GM18499 (cell line): ENCODE measurements around the gene ARL1.
"Not testable (repeated sequence)": the region's sequence is repeated elsewhere in the genome, so short reads cannot be mapped to it uniquely, and the experiment has no call there.

Source experiments
- ATAC-seq: cut with Tn5 transposase; IDR thresholded peaks from one replicate; pipeline ENCODE4 v1.9.1; 2021; ENCODE audit warnings: moderate number of reproducible peaks; ENCODE audit not compliant: insufficient read depth, unreplicated experiment

ARL1 gene

DNA sequence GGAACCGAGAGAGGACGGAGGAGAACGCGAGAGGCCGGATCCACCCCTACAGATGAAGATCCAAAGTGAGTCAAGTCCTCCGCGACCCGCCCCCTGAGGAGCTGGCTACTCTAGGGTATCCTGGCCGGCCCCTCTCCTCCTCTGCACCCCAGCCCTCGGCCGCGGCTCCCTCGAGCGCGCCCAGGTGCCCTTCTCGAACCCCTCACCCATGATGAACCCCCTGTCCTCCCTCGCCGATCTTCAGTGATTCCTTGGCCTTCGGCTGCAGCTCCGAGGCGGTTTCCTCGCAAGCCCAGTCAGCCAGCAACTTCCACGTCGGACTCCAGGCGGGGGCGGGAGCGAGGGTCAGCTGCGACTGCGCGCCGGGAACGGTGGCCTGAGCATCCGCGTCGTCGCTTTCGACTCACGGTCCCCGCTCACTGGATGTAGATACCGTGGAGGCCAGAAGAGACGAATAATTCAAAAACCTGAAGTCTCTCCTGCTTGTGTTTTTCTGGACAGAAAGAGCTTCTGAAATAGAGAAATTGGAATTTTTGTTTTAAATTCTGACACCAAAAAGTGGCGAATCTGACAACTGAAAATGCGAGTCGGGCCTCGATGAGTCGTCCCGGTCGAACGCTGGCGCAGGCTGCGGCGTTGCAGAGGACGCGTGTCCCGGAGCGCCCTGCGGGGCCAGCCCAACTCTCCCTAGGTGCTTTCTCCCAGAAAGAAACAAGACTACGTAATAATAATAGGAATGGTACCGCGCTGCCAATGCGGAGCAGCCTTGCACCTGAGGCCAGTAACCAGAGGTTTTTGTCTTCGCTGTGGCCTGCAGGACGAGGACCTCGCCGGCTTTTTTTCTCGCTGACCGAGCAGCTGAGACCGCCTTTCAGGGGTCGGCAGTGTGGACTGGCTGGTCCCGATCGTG is at the start of gene ARL1:
TSS of gene ARL1 (minus strand) at position 337 of the 910 bp plus-strand sequence. CDS start at position 210, 127 bp downstream.
- peak; percentile 49 for ATAC-seq

DNA sequence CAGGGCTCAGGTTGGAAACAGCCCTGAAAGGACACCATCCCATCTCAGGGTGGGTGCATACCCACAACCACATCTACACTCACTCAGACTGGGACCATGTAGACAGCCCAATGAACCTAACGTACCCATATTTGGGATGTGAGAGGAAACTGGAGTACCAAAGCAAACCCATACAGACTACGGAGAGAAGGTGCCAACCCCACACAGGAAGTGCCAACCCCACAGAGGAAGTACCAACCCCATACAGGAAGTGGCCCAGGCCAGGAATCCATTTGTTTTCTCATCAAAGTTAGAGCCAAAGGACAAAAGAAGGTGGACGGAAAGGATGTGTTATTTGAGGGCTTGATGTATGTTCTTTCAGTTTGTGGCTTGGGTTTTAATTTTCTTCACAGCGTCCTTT is 48.1 kb upstream of the ARL1 start:
- ATAC-seq: no peak

DNA sequence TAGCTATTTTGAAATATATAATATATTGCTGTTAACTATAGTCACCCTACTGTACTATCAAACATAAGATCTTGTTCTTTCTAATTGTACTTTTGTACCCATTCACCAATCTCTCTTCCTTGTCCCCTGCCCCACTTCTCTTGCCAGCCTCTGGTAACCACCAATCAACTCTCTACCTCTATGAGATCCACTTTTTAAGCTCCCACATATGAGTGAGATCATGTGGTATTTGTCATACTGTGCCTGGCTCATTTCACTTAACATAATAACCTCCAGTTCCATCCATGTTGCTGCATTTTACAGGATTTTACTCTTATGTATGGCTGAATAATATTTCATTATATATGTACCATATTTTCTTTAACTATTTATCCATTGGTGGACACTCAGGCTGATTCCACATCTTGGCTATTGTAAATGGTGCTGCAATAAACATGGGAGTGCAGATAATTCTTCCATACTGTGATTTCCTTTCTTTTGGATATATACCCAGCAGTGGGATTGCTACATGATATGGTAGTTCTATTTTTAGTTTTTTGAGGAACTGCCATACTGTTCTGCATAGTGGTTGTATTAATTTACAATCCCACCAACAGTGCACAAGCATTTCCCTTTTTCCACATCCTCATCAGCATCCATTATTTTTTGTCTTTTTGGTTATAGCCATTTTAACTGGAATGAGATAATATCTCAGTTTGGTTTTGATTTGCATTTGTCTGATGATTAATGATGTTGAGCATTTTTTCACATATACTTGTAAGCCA is 34.1 kb upstream of the ARL1 start:
- ATAC-seq: no peak

DNA sequence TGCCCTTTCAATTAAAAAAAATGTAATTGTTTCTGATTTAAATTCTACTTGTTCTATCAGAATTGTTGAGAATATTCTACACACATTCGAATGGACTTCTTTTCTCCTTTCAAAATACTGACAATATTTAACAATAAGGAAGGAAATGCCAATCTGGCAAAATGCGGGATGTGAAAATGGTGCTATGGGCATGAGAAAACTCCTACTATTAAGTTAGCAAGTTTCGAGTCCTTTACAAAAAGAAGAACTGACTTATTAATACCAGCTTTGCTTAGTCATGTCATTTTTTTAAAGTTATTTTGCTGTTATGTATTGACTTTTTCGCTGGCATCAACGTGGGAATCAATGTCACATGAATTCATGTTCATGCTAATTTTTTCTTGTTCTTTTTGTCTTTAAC is 31.7 kb upstream of the ARL1 start:
- no peak for ATAC-seq

DNA sequence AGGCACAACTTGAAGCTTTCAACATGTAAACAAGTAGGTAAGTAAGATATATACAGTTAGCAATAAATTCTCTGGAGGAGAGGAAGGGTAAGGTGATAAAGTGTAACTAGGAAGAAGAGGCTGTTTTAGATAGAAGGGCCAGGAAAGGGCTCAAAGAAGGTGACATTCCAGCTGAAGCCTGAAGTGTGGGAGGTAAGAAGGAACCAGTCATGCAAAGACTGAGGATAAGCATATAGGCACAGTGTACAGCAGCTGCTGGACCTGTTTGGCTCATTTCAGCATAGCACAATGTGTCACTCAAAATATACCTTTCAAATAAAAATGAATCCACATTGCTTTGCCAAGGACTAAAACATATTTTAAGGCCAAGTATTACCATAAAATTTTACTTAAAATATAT is 28.6 kb upstream of the ARL1 start:
- ATAC-seq: no peak

DNA sequence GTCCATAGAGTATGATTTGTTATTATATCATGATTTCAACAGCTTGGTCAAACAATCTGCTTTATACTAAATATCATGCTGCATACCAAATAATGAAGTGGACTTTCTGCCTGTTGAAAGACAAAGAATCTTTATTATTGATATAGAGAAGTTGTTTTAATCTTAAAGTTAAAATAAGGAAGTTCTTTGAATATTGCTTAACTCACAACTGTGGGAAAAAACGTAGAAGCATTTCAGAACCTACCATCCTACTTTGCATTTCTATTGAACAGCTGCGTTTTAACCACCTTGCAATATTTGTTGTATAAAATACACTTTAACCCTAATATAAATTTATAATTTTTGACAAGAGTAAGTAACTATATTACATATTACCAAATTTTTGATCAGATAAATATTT is 22.9 kb upstream of the ARL1 start:
- no peak for ATAC-seq

DNA sequence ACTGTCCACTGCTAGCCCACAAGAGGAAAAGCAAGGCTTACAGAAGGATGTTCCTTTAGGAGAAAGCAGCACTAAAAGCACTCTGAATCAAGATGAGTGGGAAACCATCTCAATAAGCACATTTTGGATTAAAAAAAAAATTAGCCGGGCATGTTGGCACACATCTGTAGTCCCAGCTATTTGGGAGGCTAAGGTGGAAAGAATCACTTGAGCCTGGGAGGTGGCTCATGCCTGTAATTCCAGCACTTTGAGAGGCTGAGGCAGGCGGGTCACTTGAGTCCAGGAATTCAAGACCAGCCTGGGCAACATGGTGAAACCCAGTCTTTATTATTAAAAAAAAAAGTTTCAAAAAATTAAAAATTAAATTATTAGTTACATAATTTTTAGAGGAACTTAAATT is 17.0 kb upstream of the ARL1 start:
- no peak for ATAC-seq

DNA sequence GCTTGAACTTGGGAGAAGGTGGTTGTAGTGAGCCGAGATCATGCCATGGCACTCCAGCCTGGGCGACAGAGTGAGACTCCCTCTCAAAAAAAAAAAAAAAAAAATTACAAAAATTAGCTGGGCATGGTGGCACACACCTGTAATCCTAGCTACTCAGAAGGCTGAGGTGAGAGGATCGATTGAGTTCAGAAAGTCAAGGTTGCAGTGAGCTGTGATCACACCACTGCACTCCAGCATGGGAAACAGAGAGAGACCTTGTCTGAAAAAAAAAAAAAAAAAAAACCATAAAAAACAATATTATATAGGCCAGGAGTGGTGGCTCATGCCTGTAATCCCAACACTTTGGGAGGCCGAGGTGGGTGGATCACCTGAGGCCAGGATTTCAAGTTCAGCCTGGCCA is 14.5 kb upstream of the ARL1 start:
- not testable (repeated sequence) for ATAC-seq

DNA sequence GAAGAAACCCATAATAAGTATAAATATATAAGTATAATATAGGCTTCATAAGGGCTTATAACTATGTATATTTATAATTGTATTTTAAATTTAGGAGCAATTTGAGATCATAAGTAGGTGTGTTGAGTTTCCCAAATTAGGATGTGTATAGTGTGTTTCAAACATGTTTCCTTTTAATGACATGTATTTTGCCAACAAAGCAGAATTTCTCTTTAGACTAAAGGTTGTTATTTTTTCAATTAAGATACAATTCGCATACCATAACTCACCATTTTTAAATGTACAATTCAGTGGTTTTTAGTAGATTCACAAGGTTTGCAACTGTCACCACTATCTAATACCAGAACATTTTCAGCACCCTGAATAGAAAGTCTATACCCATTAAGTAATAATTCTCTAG is 7.7 kb upstream of the ARL1 start:
- ATAC-seq: no peak

DNA sequence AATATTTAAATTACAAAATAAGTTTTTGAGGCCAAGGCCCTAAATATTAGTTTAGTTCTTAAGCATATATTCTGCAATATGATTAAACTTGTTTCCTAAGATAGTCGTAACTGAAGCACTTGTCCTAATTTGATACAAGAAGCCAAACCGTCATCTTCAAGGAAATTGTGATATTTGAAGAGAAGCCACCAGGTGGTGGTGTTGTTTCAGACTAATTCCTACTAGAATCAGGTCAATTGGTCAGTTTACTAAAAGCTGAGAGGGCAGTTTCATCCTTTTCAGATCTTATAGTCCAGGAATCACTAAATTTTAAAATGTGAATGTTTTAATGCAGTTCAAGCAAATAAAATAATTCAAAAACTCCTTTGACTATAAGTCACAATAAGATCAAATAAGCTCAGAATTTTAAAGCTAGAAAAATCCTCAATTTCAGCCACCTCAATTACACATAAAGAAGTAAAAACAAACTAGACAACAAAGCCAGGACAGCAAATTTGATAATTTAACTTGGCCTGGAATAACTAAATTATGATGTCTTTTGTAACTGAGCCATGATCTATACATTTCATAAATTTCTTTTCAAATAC is 7.1 kb upstream of the ARL1 start:
- ATAC-seq: no peak

DNA sequence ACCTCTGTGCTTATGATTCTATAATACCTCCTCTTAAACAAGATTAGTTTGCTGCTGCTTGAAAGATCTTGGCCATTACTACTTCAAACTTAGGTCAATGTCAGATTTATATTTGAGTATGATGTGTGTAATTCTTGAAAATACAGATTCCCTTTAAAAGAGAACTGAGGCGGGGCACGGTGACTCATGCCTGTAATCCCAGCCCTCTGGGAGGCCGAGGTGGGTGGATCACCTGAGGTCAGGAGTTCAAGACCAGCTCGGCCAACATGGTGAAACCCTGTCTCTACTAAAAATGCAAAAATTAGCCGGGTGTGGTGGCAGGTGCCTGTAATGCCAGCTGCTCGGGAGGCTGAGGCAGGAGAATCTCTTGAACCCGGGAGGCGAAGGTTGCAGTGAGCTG is 2.6 kb upstream of the ARL1 start:
- ATAC-seq: not testable (repeated sequence)

DNA sequence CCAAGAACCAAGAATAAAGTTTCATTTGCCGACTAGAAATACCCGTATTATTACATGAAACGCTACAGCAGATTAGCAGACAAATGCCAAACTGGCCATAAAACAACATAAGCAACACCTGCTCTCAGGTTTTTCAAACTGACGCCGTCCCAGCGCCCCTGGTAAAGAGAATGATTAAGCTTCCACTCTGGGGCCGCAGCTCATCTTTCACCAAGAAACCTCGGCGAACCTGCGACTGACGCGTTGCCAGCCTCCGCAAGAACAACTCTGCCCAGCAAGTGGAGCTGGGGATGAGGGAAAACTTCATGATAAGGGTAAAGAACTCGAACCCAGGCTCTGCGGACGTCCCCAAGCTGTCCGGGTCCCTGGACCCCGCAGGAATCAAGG is 530 bp downstream of the ARL1 start:
- ATAC-seq: no peak

DNA sequence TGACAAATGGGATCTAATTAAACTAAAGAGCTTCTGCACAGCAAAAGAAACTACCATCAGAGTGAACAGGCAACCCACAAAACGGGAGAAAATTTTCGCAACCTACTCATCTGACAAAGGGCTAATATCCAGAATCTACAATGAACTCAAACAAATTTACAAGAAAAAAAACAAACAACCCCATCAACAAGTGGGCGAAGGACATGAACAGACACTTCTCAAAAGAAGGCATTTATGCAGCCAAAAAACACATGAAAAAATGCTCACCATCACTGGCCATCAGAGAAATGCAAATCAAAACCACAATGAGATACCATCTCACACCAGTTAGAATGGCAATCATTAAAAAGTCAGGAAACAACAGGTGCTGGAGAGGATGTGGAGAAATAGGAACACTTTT is 16.4 kb downstream of the ARL1 start:
- ATAC-seq: not testable (repeated sequence)

DNA sequence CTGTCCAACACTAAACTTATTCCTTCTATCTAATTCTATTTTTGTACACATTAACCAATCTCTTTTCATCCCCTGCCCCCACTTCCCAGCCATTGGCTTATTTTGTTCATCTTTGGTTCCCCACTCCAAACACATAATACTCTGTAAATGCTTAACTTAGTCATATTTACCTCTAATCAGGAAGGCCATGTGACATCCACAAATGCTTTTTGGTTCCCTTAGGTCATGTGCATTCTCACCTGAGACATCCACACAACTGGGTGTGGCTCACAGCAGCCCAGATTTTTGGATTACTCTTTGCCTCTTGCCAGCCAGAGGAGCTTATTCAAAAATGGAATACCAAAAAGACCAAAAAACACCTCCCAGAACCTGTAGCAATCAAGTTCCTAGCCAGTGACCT is 28.4 kb downstream of the ARL1 start:
- no peak for ATAC-seq

DNA sequence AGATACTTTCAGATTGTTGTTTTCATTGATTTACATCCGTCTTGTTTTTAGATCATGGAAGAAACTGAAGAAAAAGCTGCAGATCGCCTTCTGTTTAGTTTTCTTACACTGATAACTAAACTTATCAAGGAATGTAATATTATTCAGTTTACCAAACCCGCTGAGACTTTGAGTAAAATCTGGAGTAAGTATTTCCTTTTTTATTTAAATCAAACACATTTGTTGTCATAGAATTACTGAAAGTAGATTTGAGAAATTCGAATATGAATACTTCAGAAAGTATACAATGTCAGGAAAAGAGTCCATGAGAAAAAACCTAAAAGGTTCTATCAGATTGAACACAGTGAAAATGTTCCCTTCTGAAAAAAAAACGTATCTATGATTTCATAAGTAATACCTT is 32.0 kb downstream of the ARL1 start:
- ATAC-seq: no peak

DNA sequence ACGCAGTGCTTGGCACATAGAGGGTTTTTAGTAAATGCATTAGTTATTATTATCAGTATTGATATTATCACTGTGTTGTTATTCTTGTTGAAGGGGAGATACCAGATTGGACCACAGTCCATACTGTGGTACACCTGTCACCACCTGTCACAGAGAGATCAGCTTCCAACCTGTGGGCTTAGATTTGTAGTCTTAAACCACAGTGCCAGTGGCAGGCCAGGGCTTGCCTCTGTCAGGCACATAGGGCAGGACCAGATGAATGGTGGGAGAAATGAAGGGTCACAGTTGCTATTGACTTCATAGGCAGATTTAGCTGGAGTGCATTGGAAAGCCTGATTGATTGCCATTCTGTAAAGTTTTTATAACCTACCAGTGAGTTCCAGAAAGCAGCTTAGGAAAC is 35.1 kb downstream of the ARL1 start:
- ATAC-seq: no peak

DNA sequence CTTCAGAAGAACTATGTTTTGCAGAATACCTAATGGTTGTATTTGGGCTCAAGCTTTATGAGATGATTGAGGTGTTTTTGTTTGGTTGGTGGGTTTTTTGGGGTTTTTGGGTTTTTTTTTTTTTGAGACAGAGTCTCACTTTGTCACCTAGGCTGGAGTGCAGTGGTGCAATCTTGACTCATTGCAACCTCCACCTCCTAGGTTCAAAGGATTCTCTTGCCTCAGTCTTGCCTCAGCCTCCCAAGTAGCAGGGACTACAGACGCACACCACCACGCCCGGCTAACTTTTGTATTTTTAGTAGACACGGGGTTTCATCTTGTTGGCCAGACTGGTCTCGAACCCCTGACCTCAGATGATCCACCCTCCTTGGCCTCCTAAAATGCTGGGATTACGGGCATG is 39.6 kb downstream of the ARL1 start:
- no peak for ATAC-seq

DNA sequence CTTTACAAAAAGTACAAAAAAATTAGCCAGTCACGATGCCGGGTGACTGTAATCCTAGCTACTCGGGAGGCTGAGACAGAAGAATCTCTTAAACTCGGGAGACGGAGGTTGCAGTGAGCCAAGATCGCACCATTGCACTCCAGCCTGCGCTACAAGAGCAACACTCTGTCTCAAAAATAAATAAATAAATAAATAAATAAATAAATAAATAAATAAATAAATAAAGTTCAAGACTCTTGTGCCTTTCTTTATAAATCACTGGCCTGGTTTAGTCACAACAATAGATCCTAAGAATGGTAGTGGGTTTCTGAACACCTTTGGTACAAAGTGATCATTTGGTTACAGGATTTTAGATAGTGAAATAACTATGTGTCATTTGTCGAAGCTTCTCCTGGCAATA is 46.1 kb downstream of the ARL1 start:
- no peak for ATAC-seq

DNA sequence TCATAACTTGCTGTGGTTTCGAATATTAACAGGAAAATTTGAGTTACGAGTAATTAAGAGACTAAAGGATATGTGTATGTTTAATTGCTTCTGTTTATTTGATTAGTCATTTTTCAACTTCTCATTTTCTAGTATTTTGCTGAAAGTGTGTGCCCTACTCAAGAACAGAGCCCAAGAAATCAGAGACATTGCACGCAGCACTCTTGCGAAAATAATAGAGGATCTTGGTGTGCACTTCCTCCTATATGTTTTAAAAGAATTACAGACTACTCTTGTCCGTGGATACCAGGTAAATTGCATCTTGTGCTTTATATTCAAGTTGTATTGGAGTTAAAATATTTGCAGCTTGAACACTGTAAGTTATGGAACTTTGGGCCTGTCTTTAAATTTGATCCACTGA is 50.8 kb downstream of the ARL1 start:
- ATAC-seq: no peak

DNA sequence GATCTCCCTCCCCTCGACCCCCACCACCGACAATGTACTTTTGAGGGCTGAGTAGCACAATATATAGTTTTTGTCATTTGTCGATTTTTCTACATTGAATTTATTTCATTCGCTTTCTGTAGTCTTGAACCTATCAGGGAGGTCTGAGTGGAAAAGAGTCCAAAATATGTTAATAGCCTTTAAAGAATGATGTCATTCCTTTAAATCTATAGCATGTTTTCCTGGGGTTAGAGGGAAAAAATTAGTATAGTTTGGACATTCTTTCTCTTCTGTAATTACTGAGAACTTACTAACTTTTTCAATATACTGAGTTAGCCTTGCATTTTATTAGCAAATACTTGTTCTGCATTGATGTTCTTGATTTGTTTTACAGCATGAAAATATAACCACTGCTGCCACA is 55.9 kb downstream of the ARL1 start:
- ATAC-seq: no peak

DNA sequence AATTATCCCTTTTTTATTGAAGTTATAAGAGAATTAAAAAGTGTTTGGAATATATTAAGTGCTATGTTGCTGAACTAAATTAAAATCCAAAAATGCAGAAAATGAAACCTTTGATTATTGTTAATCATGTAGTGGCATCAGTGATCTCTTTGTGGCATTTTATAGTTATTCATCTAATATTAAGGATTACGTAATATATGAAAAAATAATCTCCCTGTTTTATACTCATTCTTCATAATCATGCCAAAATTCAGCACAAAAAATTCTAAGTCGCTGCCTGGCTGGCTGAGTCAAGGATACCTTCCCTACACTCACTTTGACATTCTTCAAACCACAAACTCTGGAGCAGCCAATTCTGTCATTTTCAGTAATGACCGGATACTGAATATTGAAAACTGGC is 63.7 kb downstream of the ARL1 start:
- ATAC-seq: no peak
